Measurements from ENCODE around the gene MUS81.

MUS81 gene

GRCh38 chr11:65895482-65895981, 35.3 kb downstream of the MUS81 start:
- Mint-ChIP-seq H3K27ac (peak overlapping the region; percentile 75), H3K27me3 (ENCODE audit: low read depth) (no peaks in the 10 kb centered on the region), H3K36me3 (ENCODE audit: low read depth) (peaks cover 4% of the 10 kb centered on the region), H3K4me3 (peak overlapping the region; percentile 27), H3K4me1 (ENCODE audit: low read depth) (peaks cover 32% of the 10 kb centered on the region), H3K9me3 (no peaks in the 10 kb centered on the region)
- DNase-seq (ENCODE audit: low spot score) = no peak

- DNase-seq (ENCODE audit: low spot score) = no peak
- peaks cover 34% of the 10 kb centered on the region for H3K4me1 Mint-ChIP-seq (ENCODE audit: low read depth)
- peaks cover 4% of the 10 kb centered on the region for H3K36me3 Mint-ChIP-seq (ENCODE audit: low read depth)
- H3K4me3 Mint-ChIP-seq = peak overlapping the region; percentile 17
- no peaks in the 10 kb centered on the region for H3K27me3 Mint-ChIP-seq (ENCODE audit: low read depth)
- H3K27ac Mint-ChIP-seq = peak overlapping the region; percentile 72
- no peaks in the 10 kb centered on the region for H3K9me3 Mint-ChIP-seq
Measured at GRCh38 chr11:65896034-65896999, 36.1 kb downstream of the MUS81 start.

- H3K4me1 Mint-ChIP-seq (ENCODE audit: low read depth) = peaks cover 38% of the 10 kb centered on the region
- H3K36me3 Mint-ChIP-seq (ENCODE audit: low read depth) = peaks cover 4% of the 10 kb centered on the region
- peak overlapping the region; percentile 34 for H3K4me3 Mint-ChIP-seq
- H3K27ac Mint-ChIP-seq = no peak overlapping the region
- H3K9me3 Mint-ChIP-seq = no peaks in the 10 kb centered on the region
- DNase-seq (ENCODE audit: low spot score) = no peak
- no peaks in the 10 kb centered on the region for H3K27me3 Mint-ChIP-seq (ENCODE audit: low read depth)
Measured at GRCh38 chr11:65897020-65897471, 36.8 kb downstream of the MUS81 start.

- Mint-ChIP-seq H3K27me3 (ENCODE audit: low read depth) (peaks cover 5% of the 10 kb centered on the region), H3K27ac (peak overlapping the region; percentile 82), H3K36me3 (ENCODE audit: low read depth) (peaks cover 4% of the 10 kb centered on the region), H3K4me1 (ENCODE audit: low read depth) (peaks cover 32% of the 10 kb centered on the region), H3K9me3 (no peaks in the 10 kb centered on the region), H3K4me3 (peak overlapping the region; percentile 79)
- no peak for DNase-seq (ENCODE audit: low spot score)
Measured at GRCh38 chr11:65898656-65899355, 38.6 kb downstream of the MUS81 start.

- Mint-ChIP-seq H3K4me1 (ENCODE audit: low read depth) (peaks cover 26% of the 10 kb centered on the region), H3K4me3 (peak overlapping the region; percentile 71), H3K36me3 (ENCODE audit: low read depth) (peaks cover 4% of the 10 kb centered on the region), H3K27me3 (ENCODE audit: low read depth) (peaks cover 7% of the 10 kb centered on the region), H3K27ac (peak overlapping the region; percentile 78), H3K9me3 (no peaks in the 10 kb centered on the region)
- peak; percentile 79 for DNase-seq (ENCODE audit: low spot score)
Measured at GRCh38 chr11:65899356-65900124, 39.3 kb downstream of the MUS81 start.

GRCh38 chr11:65900125-65900898, 40.1 kb downstream of the MUS81 start, which contains the start of gene FOSL1:
FOSL1 (minus strand) TSS chr11:65900388; CDS start chr11:65900339, 49 bp downstream.
- H3K36me3 Mint-ChIP-seq (ENCODE audit: low read depth) = peaks cover 4% of the 10 kb centered on the region
- DNase-seq (ENCODE audit: low spot score) = peak; percentile 96
- H3K4me1 Mint-ChIP-seq (ENCODE audit: low read depth) = peaks cover 23% of the 10 kb centered on the region
- H3K9me3 Mint-ChIP-seq = no peaks in the 10 kb centered on the region
- peak within 1 kb of the TSS; percentile 78 for H3K27ac Mint-ChIP-seq
- H3K27me3 Mint-ChIP-seq (ENCODE audit: low read depth) = peaks cover 7% of the 10 kb centered on the region
- peak within 1 kb of the TSS; percentile 71 for H3K4me3 Mint-ChIP-seq

- H3K27me3 Mint-ChIP-seq (ENCODE audit: low read depth) = peaks cover 7% of the 10 kb centered on the region
- H3K4me1 Mint-ChIP-seq (ENCODE audit: low read depth) = peaks cover 23% of the 10 kb centered on the region
- no peaks in the 10 kb centered on the region for H3K9me3 Mint-ChIP-seq
- no peak for DNase-seq (ENCODE audit: low spot score)
- H3K36me3 Mint-ChIP-seq (ENCODE audit: low read depth) = no peaks in the 10 kb centered on the region
- peak overlapping the region; percentile 70 for H3K4me3 Mint-ChIP-seq
- H3K27ac Mint-ChIP-seq = peak overlapping the region; percentile 70
Measured at GRCh38 chr11:65900899-65901180, 40.6 kb downstream of the MUS81 start.

- peaks cover 15% of the 10 kb centered on the region for H3K4me1 Mint-ChIP-seq (ENCODE audit: low read depth)
- peaks cover 9% of the 10 kb centered on the region for H3K27me3 Mint-ChIP-seq (ENCODE audit: low read depth)
- H3K4me3 Mint-ChIP-seq = no peak overlapping the region
- no peaks in the 10 kb centered on the region for H3K36me3 Mint-ChIP-seq (ENCODE audit: low read depth)
- H3K27ac Mint-ChIP-seq = no peak overlapping the region
- DNase-seq (ENCODE audit: low spot score) = no peak
- H3K9me3 Mint-ChIP-seq = no peaks in the 10 kb centered on the region
Measured at GRCh38 chr11:65903068-65903481, 42.8 kb downstream of the MUS81 start.

- peaks cover 14% of the 10 kb centered on the region for H3K4me1 Mint-ChIP-seq (ENCODE audit: low read depth)
- no peak overlapping the region for H3K27ac Mint-ChIP-seq
Measured at GRCh38 chr11:65903715-65904114, 43.5 kb downstream of the MUS81 start.

GRCh38 chr11:65906602-65907001, 46.4 kb downstream of the MUS81 start:
- peaks cover 9% of the 10 kb centered on the region for H3K27me3 Mint-ChIP-seq (ENCODE audit: low read depth)
- no peak overlapping the region for H3K4me3 Mint-ChIP-seq
- no peak for DNase-seq (ENCODE audit: low spot score)
- no peak overlapping the region for H3K27ac Mint-ChIP-seq
- H3K4me1 Mint-ChIP-seq (ENCODE audit: low read depth) = peaks cover 14% of the 10 kb centered on the region
- no peaks in the 10 kb centered on the region for H3K36me3 Mint-ChIP-seq (ENCODE audit: low read depth)
- H3K9me3 Mint-ChIP-seq = no peaks in the 10 kb centered on the region

More at GRCh38 chr11:65903715-65904114, 43.5 kb downstream of the MUS81 start:
- Mint-ChIP-seq H3K4me3 (no peak overlapping the region), H3K9me3 (no peaks in the 10 kb centered on the region), H3K36me3 (ENCODE audit: low read depth) (no peaks in the 10 kb centered on the region), H3K27me3 (ENCODE audit: low read depth) (peaks cover 9% of the 10 kb centered on the region)
- DNase-seq (ENCODE audit: low spot score) = no peak

- DNase-seq (ENCODE audit: low spot score) = no peak
- Mint-ChIP-seq H3K27me3 (ENCODE audit: low read depth) (peaks cover 8% of the 10 kb centered on the region), H3K4me3 (no peak overlapping the region), H3K36me3 (ENCODE audit: low read depth) (no peaks in the 10 kb centered on the region), H3K4me1 (ENCODE audit: low read depth) (peaks cover 9% of the 10 kb centered on the region), H3K27ac (no peak overlapping the region), H3K9me3 (no peaks in the 10 kb centered on the region)
Measured at GRCh38 chr11:65907878-65908277, 47.6 kb downstream of the MUS81 start.

- Mint-ChIP-seq H3K4me1 (ENCODE audit: low read depth) (peaks cover 15% of the 10 kb centered on the region), H3K9me3 (no peaks in the 10 kb centered on the region), H3K27ac (no peak overlapping the region), H3K4me3 (no peak overlapping the region), H3K27me3 (ENCODE audit: low read depth) (no peaks in the 10 kb centered on the region), H3K36me3 (ENCODE audit: low read depth) (peaks cover 4% of the 10 kb centered on the region)
- DNase-seq (ENCODE audit: low spot score) = no peak
Measured at GRCh38 chr11:65911682-65912568, 51.7 kb downstream of the MUS81 start.

All from T-helper 2 cell treated with Interferon-gamma antibody and Interleukin-4, amounts not matched to agents 5 μg/mL and 100 μg/mL, for 36 hours (primary cell).